Hepatocyte (in vitro differentiated cells): ENCODE data around the gene CCDC69. TPM values are rescaled to one million over a fixed set of nuclear protein-coding genes. Genes with fewer than 3 reads are reported as not detected.
"Not testable (repeated sequence)": the region's sequence is repeated elsewhere in the genome, so short reads cannot be mapped to it uniquely, and the experiment has no call there.

ENCODE experiments used
- DNase-seq: peaks from one replicate; pipeline ENCODE4 v3.0.0-alpha.2; 2016; ENCODE audit warnings: low spot score
- H2AFZ ChIP-seq: fragments of 200-600 bp; sonication (generic); 2 replicates; pipeline ENCODE4 v1.6.0; 2016; ENCODE audit warnings: antibody characterized with exemption, mild to moderate bottlenecking
- H3K27ac ChIP-seq: fragments of 200-600 bp; sonication (generic); 2 replicates; pipeline ENCODE4 v1.5.1; 2016; ENCODE audit warnings: mild to moderate bottlenecking
- H3K27me3 ChIP-seq: fragments of 200-600 bp; sonication (generic); 2 replicates; pipeline ENCODE4 v1.6.1; 2016
- H3K36me3 ChIP-seq: fragments of 200-600 bp; sonication (generic); replicated peaks from 2 replicates; pipeline ENCODE4 v1.5.1; 2016; ENCODE audit warnings: low read depth; ENCODE audit not compliant: insufficient read depth
- H3K4me1 ChIP-seq: fragments of 200-600 bp; sonication (generic); 2 replicates; pipeline ENCODE4 v1.5.1; 2016; ENCODE audit warnings: mild to moderate bottlenecking, moderate library complexity; ENCODE audit not compliant: insufficient read depth
- H3K4me2 ChIP-seq: fragments of 200-600 bp; sonication (generic); 2 replicates; pipeline ENCODE4 v1.6.0; 2016
- H3K4me3 ChIP-seq: fragments of 200-600 bp; sonication (generic); 2 replicates; pipeline ENCODE4 v1.5.1; 2016; ENCODE audit warnings: mild to moderate bottlenecking
- H3K79me2 ChIP-seq: fragments of 200-600 bp; sonication (generic); 2 replicates; pipeline ENCODE4 v1.6.0; 2017; ENCODE audit warnings: mild to moderate bottlenecking
- H3K9me2 ChIP-seq: fragments of 200-600 bp; sonication (generic); replicated peaks from 2 replicates; pipeline ENCODE4 v1.6.0; 2017; ENCODE audit warnings: mild to moderate bottlenecking; ENCODE audit not compliant: insufficient read depth
- H3K9me3 ChIP-seq: fragments of 200-600 bp; sonication (generic); 2 replicates; pipeline ENCODE4 v1.5.1; 2016; ENCODE audit warnings: low read depth, mild to moderate bottlenecking
- H4K20me1 ChIP-seq: fragments of 200-600 bp; sonication (generic); 2 replicates; pipeline ENCODE4 v1.6.0; 2016; ENCODE audit warnings: mild to moderate bottlenecking; ENCODE audit not compliant: insufficient read depth, poor library complexity, severe bottlenecking
- EZH2 ChIP-seq: fragments of 200-600 bp; sonication (generic); IDR thresholded peaks from 2 replicates; pipeline ENCODE4 v1.6.1; 2016; ENCODE audit warnings: antibody characterized with exemption, mild to moderate bottlenecking, borderline replicate concordance
- EZH2phosphoT487 ChIP-seq: fragments of 200-600 bp; sonication (generic); IDR thresholded peaks from one replicate; pipeline ENCODE4 v1.6.1; 2018; ENCODE audit warnings: antibody characterized with exemption, mild to moderate bottlenecking, low read depth, moderate library complexity; ENCODE audit not compliant: unreplicated experiment, severe bottlenecking
- WGBS: methylation state at CpG from one replicate; pipeline ENCODE4 v1.1.6; 2016; ENCODE audit warnings: low lambda C conversion rate; ENCODE audit errors: missing lambda C conversion rate; 5-methylcytosine and 5-hydroxymethylcytosine counted together
- polyA plus RNA-seq: library from polyadenylated mRNA; unstranded; fragments of >200 nt; fragmentation: Nextera tagmentation; extraction: Ambion mirVana; gene quantifications from 2 replicates; pipeline ENCODE4 v1.2.1, GENCODE V29; 2016
- total RNA-seq: library from RNA; depleted of rRNA; stranded (reverse); fragments of >200 nt; gene quantifications from 2 replicates; pipeline ENCODE4 v1.2.3, GENCODE V29; 2014
- TF ChIP-seq, protein P1 (sequence below): fragments of 200-600 bp; sonication (generic); IDR thresholded peaks from 2 replicates; pipeline ENCODE4 v1.5.1; 2016; ENCODE audit warnings: antibody characterized with exemption, mild to moderate bottlenecking; ENCODE audit not compliant: poor library complexity

The CCDC69 gene
- total and polyA plus RNA-seq, 2 experiments from 2014 or later, result 22.4 to 27.3 TPM

DNA sequence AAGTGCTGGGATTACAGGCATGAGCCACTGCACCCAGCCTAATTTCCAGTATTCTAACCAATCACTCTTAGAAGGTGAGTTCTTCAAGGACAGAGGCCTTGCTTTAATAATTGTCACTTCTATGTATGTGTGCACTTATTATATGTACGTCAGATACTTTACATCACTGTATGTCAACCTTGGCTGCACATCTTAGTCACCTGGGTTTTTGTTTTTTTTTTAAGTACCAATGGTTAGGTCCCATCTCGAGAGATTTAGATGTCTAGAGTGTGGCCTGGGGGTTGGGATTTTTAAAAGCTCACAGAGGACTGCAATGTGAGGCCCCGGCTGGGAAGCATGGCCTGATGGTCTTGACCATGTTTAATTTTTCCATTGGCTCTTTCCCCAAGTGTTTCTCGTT is 19.2 kb upstream of the CCDC69 start:
- Histone ChIP-seq H3K27me3 (no peaks in the 10 kb centered on the region), H3K9me3 (no peaks in the 10 kb centered on the region), H3K4me3 (no peak overlapping the region), H3K36me3 (no peaks in the 10 kb centered on the region), H3K4me2 (no peak overlapping the region), H3K27ac (no peak overlapping the region), H3K9me2 (no peaks in the 10 kb centered on the region), H3K79me2 (no peaks in the 10 kb centered on the region), H3K4me1 (no peaks in the 10 kb centered on the region), H4K20me1 (no peaks in the 10 kb centered on the region), H2AFZ (no peak overlapping the region)
- WGBS, result 87% methylated on average over 4 of the region's 4 CpGs
- DNase-seq, result no peak
- no peak for TF ChIP-seq EZH2
- no peak for TF ChIP-seq EZH2phosphoT487
- TF ChIP-seq, protein P1, sequence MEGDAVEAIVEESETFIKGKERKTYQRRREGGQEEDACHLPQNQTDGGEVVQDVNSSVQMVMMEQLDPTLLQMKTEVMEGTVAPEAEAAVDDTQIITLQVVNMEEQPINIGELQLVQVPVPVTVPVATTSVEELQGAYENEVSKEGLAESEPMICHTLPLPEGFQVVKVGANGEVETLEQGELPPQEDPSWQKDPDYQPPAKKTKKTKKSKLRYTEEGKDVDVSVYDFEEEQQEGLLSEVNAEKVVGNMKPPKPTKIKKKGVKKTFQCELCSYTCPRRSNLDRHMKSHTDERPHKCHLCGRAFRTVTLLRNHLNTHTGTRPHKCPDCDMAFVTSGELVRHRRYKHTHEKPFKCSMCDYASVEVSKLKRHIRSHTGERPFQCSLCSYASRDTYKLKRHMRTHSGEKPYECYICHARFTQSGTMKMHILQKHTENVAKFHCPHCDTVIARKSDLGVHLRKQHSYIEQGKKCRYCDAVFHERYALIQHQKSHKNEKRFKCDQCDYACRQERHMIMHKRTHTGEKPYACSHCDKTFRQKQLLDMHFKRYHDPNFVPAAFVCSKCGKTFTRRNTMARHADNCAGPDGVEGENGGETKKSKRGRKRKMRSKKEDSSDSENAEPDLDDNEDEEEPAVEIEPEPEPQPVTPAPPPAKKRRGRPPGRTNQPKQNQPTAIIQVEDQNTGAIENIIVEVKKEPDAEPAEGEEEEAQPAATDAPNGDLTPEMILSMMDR, result no peak

DNA sequence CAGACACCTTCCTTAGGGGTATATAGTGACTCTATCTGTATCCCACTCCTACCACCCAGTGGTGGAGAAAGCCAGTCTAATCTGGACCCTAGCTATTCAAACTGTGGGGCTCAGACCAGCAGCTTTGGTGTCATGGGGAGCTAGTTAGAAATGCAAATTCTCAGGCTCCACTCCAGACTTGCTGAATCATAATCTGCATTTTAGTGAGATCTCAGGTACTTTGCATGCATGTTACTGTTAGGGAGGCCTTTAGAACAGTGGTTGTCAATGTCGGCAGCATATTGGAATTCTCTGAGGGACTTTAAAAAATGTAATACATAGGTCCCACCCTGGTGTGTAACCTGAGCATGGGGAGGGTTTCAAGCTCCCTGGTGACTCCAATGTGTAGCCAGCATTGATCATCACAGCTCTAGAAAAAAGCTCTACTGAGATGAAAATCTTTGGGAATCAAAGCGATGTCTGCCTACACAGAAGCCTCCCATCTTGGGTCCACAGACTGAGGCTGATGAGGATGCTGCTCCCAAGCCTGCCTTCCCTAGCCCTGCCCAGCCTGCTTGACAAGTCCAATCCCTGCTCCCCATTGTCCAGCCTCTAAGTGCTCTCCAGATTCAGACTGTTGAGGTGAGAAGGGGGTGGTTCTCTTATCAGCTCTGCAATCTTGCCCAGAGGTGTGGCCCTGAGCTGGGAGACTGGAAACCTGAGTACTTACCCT is 17.2 kb upstream of the CCDC69 start:
- no peaks in the 10 kb centered on the region for H3K36me3 ChIP-seq
- WGBS, result 87% methylated on average over 2 of the region's 2 CpGs
- no peaks in the 10 kb centered on the region for H3K4me1 ChIP-seq
- no peak overlapping the region for H3K4me3 ChIP-seq
- no peak overlapping the region for H3K4me2 ChIP-seq
- H3K9me2 ChIP-seq, result no peaks in the 10 kb centered on the region
- no peak overlapping the region for H3K27ac ChIP-seq
- TF ChIP-seq, protein P1, result no peak
- TF ChIP-seq EZH2phosphoT487 (no peak), EZH2 (no peak)
- no peaks in the 10 kb centered on the region for H4K20me1 ChIP-seq
- H3K79me2 ChIP-seq, result no peaks in the 10 kb centered on the region
- no peak for DNase-seq
- no peaks in the 10 kb centered on the region for H3K9me3 ChIP-seq
- no peak overlapping the region for H2AFZ ChIP-seq
- no peaks in the 10 kb centered on the region for H3K27me3 ChIP-seq

DNA sequence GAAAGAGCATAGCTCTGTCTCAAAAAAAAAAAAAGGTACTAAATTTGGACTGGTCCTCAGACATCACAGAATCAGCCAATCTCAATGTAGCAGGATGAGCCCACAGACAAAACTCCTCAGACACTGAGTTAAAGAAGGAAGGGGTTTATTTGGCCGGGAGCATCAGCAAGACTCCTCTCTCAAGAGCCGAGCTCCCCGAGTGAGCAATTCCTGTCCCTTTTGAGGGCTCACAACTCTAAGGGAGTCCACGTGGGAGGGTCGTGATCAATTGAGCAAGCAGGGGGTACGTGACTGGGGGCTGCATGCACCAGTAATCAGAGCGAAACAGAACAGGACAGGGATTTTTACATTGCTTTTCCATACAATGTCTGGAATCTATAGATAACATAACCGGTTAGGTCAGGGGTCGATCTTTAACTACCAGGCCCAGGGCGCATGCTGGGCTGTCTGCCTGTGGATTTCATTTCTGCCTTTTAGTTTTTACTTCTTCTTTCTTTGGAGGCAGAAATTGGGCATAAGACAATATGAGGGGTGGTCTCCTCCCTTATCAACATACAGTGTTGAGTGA is 16.5 kb upstream of the CCDC69 start:
- H3K36me3 ChIP-seq, H3K9me2 ChIP-seq, H3K79me2 ChIP-seq, H3K4me1 ChIP-seq, H3K9me3 ChIP-seq, H3K27me3 ChIP-seq, H2AFZ ChIP-seq, H4K20me1 ChIP-seq, H3K4me2 ChIP-seq, DNase-seq, H3K27ac ChIP-seq, H3K4me3 ChIP-seq: not testable (repeated sequence)
- WGBS, result 82% methylated on average over 10 of the region's 10 CpGs

DNA sequence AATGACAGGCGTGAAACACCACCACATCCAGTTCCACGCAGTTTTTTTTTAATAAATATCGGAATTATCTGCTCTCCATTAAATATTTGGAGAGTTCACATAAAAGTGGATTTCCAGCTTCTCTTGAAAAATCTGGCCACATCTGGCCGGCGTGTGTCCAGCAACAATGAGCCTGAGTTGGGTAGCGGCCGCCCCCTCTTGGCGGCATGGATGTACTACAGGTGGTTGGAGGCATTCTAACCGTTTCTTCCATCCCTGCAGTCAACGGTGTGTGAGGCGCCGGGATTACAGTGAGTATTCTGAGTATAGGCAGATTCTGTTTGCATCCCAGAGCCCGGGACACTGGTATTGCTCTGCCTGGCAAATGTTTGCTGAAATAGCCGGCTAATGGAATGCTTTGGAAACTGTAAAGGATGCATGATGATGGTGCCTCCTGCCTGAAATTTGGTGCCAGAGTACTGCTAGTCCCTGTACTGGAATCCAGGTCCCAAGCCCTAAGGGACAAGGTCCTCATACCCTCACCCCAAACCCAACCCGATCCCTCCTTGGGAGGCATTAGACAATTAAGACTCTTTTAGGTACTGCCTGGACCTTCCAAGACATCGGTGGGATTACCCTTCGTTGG is 15.5 kb upstream of the CCDC69 start:
- no peaks in the 10 kb centered on the region for H3K36me3 ChIP-seq
- H3K9me2 ChIP-seq, result no peaks in the 10 kb centered on the region
- TF ChIP-seq EZH2phosphoT487, result no peak
- TF ChIP-seq, protein P1, result peak; percentile 61
- TF ChIP-seq EZH2, result no peak
- H2AFZ ChIP-seq, result no peak overlapping the region
- H3K9me3 ChIP-seq, result no peaks in the 10 kb centered on the region
- H3K27ac ChIP-seq, result no peak overlapping the region
- H4K20me1 ChIP-seq, result no peaks in the 10 kb centered on the region
- 59% methylated on average over 17 of the region's 17 CpGs for WGBS
- H3K4me1 ChIP-seq, result peaks cover 4% of the 10 kb centered on the region
- no peaks in the 10 kb centered on the region for H3K27me3 ChIP-seq
- H3K79me2 ChIP-seq, result no peaks in the 10 kb centered on the region
- no peak overlapping the region for H3K4me3 ChIP-seq
- DNase-seq, result peak; percentile 64
- no peak overlapping the region for H3K4me2 ChIP-seq
